Osteoblast (primary cell): Measurements from ENCODE around the gene CTNND2. TPM values are rescaled to one million over a fixed set of nuclear protein-coding genes. Genes with fewer than 3 reads are reported as not detected.

Experiments
- DNase-seq: peaks from one replicate; pipeline ENCODE4 v3.0.0; 2011; ENCODE audit warnings: low spot score, mixed read lengths; ENCODE audit not compliant: insufficient read length; ENCODE audit errors: missing footprints
- H2AFZ ChIP-seq: 2 replicates; pipeline ENCODE4 v1.6.0; 2011; ENCODE audit warnings: mild to moderate bottlenecking, low read length
- H3K27ac ChIP-seq: 2 replicates; pipeline ENCODE4 v1.5.1; 2011; ENCODE audit warnings: mild to moderate bottlenecking, low read depth, low read length, moderate library complexity
- H3K27me3 ChIP-seq: 2 replicates; pipeline ENCODE4 v1.6.0; 2012; ENCODE audit warnings: mild to moderate bottlenecking, control low read depth, inconsistent platforms, low read length, moderate library complexity; ENCODE audit not compliant: insufficient read depth
- H3K36me3 ChIP-seq: 2 replicates; pipeline ENCODE4 v1.5.1; 2011; ENCODE audit warnings: mild to moderate bottlenecking, low read length, control low read depth, moderate library complexity; ENCODE audit not compliant: insufficient read depth
- H3K4me1 ChIP-seq: 2 replicates; pipeline ENCODE4 v1.5.1; 2011; ENCODE audit warnings: mild to moderate bottlenecking, low read length, control low read depth, moderate library complexity; ENCODE audit not compliant: insufficient read depth
- H3K4me2 ChIP-seq: 2 replicates; pipeline ENCODE4 v1.6.0; 2011; ENCODE audit warnings: mild to moderate bottlenecking, low read length; ENCODE audit not compliant: insufficient read depth
- H3K4me3 ChIP-seq: fragments of 200-600 bp; sonication (generic); 3 replicates; pipeline ENCODE4 v1.5.1; 2012; ENCODE audit warnings: mild to moderate bottlenecking, low read length, inconsistent platforms; ENCODE audit not compliant: insufficient read depth
- H3K79me2 ChIP-seq: 2 replicates; pipeline ENCODE4 v1.6.0; 2012; ENCODE audit warnings: mild to moderate bottlenecking, low read length, control low read depth, inconsistent platforms; ENCODE audit not compliant: insufficient read depth
- H3K9me3 ChIP-seq: 2 replicates; pipeline ENCODE4 v1.5.1; 2011; ENCODE audit warnings: low read depth, low read length, control low read depth
- H4K20me1 ChIP-seq: 2 replicates; pipeline ENCODE4 v1.6.0; 2012; ENCODE audit warnings: mild to moderate bottlenecking, low read length, control low read depth; ENCODE audit not compliant: insufficient read depth
- total RNA-seq: library from RNA; depleted of rRNA; stranded (reverse); fragments of >200 nt; gene quantifications from 2 replicates; pipeline ENCODE4 v1.2.3, GENCODE V29; 2012
- TF ChIP-seq, protein P1 (sequence below): IDR thresholded peaks from 2 replicates; pipeline ENCODE4 v1.5.1; 2011; ENCODE audit warnings: mild to moderate bottlenecking, low read depth, low read length, moderate library complexity; ENCODE audit errors: extremely low read depth

The CTNND2 gene
- total RNA-seq, 1 donor, result not detected

GRCh38 chr5:11043881-11044280 lies 860.4 kb downstream of the CTNND2 start:
- Histone ChIP-seq H3K4me2 (no peak overlapping the region), H4K20me1 (no peaks in the 10 kb centered on the region), H3K9me3 (no peaks in the 10 kb centered on the region), H3K27me3 (no peaks in the 10 kb centered on the region), H3K36me3 (no peaks in the 10 kb centered on the region), H3K27ac (no peak overlapping the region), H3K4me1 (no peaks in the 10 kb centered on the region), H2AFZ (no peak overlapping the region), H3K79me2 (no peaks in the 10 kb centered on the region), H3K4me3 (no peak overlapping the region)
- TF ChIP-seq, protein P1, sequence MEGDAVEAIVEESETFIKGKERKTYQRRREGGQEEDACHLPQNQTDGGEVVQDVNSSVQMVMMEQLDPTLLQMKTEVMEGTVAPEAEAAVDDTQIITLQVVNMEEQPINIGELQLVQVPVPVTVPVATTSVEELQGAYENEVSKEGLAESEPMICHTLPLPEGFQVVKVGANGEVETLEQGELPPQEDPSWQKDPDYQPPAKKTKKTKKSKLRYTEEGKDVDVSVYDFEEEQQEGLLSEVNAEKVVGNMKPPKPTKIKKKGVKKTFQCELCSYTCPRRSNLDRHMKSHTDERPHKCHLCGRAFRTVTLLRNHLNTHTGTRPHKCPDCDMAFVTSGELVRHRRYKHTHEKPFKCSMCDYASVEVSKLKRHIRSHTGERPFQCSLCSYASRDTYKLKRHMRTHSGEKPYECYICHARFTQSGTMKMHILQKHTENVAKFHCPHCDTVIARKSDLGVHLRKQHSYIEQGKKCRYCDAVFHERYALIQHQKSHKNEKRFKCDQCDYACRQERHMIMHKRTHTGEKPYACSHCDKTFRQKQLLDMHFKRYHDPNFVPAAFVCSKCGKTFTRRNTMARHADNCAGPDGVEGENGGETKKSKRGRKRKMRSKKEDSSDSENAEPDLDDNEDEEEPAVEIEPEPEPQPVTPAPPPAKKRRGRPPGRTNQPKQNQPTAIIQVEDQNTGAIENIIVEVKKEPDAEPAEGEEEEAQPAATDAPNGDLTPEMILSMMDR, result no peak
- DNase-seq, result no peak

DNA sequence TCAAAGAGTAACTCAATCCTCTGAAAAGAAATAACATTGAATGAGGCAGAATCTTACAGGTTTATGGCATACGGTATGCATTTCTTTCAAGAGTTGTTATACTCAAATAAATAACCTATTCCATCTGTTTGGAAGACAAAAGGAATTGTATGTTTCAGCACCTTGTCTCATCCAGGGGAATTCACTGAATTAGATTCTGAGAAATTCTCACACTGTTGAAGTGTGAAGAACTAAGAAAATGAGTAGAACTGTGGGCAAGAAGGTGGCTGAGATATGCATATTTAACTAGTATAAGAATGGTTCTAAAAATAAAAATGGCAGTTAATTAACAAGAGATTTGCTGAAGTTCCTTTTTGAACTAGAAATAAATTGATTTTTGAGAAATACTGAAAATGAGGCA lies 863.9 kb downstream of the CTNND2 start:
- Histone ChIP-seq H3K36me3 (no peaks in the 10 kb centered on the region), H3K79me2 (no peaks in the 10 kb centered on the region), H2AFZ (no peak overlapping the region), H3K4me3 (no peak overlapping the region), H3K4me2 (no peak overlapping the region), H3K9me3 (no peaks in the 10 kb centered on the region), H3K4me1 (no peaks in the 10 kb centered on the region), H3K27ac (no peak overlapping the region), H4K20me1 (no peaks in the 10 kb centered on the region), H3K27me3 (no peaks in the 10 kb centered on the region)
- TF ChIP-seq, protein P1, result no peak
- no peak for DNase-seq

DNA sequence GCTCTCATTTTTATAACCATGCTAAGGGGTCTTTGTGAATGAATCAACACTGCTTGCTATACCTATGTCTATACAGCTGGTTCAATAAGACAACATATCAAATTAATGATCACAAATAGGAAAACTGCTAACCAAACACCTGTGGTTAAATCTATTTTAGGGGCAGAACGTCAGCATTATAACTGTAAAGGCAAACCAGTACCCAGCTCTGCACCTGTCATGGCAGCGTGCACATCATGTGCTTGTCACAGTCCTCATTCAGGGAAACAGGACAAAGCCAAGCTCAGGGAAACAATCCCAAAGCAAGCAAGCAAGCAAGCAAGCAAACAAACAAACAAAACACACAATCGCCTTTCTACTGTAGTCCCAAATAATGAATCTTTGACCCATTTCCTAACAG lies 865.5 kb downstream of the CTNND2 start:
- TF ChIP-seq, protein P1, result no peak
- no peak overlapping the region for H3K4me2 ChIP-seq
- DNase-seq, result no peak
- H3K9me3 ChIP-seq, result no peaks in the 10 kb centered on the region
- H4K20me1 ChIP-seq, result no peaks in the 10 kb centered on the region
- no peaks in the 10 kb centered on the region for H3K36me3 ChIP-seq
- no peaks in the 10 kb centered on the region for H3K79me2 ChIP-seq
- no peaks in the 10 kb centered on the region for H3K4me1 ChIP-seq
- H2AFZ ChIP-seq, result no peak overlapping the region
- no peaks in the 10 kb centered on the region for H3K27me3 ChIP-seq
- H3K4me3 ChIP-seq, result no peak overlapping the region
- no peak overlapping the region for H3K27ac ChIP-seq

- no peak for DNase-seq
- Histone ChIP-seq H3K4me3 (no peak overlapping the region), H4K20me1 (no peaks in the 10 kb centered on the region), H3K4me2 (no peak overlapping the region), H3K27me3 (no peaks in the 10 kb centered on the region), H3K79me2 (no peaks in the 10 kb centered on the region), H2AFZ (no peak overlapping the region), H3K9me3 (no peaks in the 10 kb centered on the region), H3K27ac (no peak overlapping the region), H3K36me3 (no peaks in the 10 kb centered on the region), H3K4me1 (no peaks in the 10 kb centered on the region)
- TF ChIP-seq, protein P1, result no peak
Observed at GRCh38 chr5:11037941-11038340, 866.3 kb downstream of the CTNND2 start.
